Measurements from ENCODE around the gene SIGLEC5. TPM values are rescaled to one million over a fixed set of nuclear protein-coding genes. Genes with fewer than 3 reads are reported as not detected.
A peak's percentile ranks its signal among the peaks of the same experiment; 100 is the strongest.

SIGLEC5 gene
- total and polyA plus RNA-seq, 2 of the 4 experiments (the other 2 are of a cell fraction): not detected

GRCh38 chr19:51664997-51665396, 34.8 kb upstream of the SIGLEC5 start:
- no peak overlapping the region for H3K27ac ChIP-seq (ENCODE audit: insufficient read depth, low read length)
- intact Hi-C loops (cut with micrococcal nuclease): loop anchor here (2.0 kb wide), 1 partner anchor 114 kb away; no protein-coding TSS in a partner anchor
- H3K56ac ChIP-seq (ENCODE audit: extremely low read depth, insufficient read depth, low read length): no peak overlapping the region
- TF ChIP-seq CTCF (conservative IDR thresholded peaks at IDR 0.05; ENCODE audit: low read depth, low read length) (peak; percentile 41), RAD21 (IDR thresholded peaks at IDR 0.05; ENCODE audit: low read length) (0 out of 2 replicates have a peak, but pooled peaks have one; percentile 24), MAFK (IDR thresholded peaks at IDR 0.05; ENCODE audit: low read depth, low read length) (no peak)
- no peak overlapping the region for H3K4ac ChIP-seq (ENCODE audit: low read depth, low read length)
- H3K4me2 ChIP-seq (ENCODE audit: low read depth, low read length): no peak overlapping the region
- no peaks in the 10 kb centered on the region for H3K36me3 ChIP-seq (ENCODE audit: control insufficient read depth, insufficient read depth, low read length)
- H3K4me3 ChIP-seq (ENCODE audit: insufficient read depth, low read depth, low read length): no peak overlapping the region
- no peak overlapping the region for H2BK15ac ChIP-seq (ENCODE audit: low read depth, low read length)
- no peaks in the 10 kb centered on the region for H3K4me1 ChIP-seq (ENCODE audit: control insufficient read depth, insufficient read depth, low read length)
- BruUV-seq (replicated peaks): no TSS peak
- no peak overlapping the region for H4K91ac ChIP-seq (ENCODE audit: insufficient read depth, low read depth, low read length)
- no peak overlapping the region for H2BK20ac ChIP-seq (ENCODE audit: low read depth, low read length)
- CTCF ChIA-PET: no interaction called here
- ATAC-seq (ENCODE audit: low read depth) (peak; percentile 44; the same call in 1 of the 2 replicates), DNase-seq (no peak)
- no peaks in the 10 kb centered on the region for H4K20me1 ChIP-seq (ENCODE audit: insufficient read depth, low read length)
- dilution Hi-C loops (cut with HindIII; ENCODE audit: low sequenced_read_pairs, unreplicated experiment): no loop called here
- H4K8ac ChIP-seq (ENCODE audit: low read depth in 2 of 2, low read length in 2 of 2): no peak overlapping the region
- no peaks in the 10 kb centered on the region for H3K27me3 ChIP-seq (ENCODE audit: control insufficient read depth, insufficient read depth, low read length)
- no peaks in the 10 kb centered on the region for H3K9me3 ChIP-seq (ENCODE audit: control insufficient read depth, insufficient read depth, low read length)
- no peak overlapping the region for H3K9ac ChIP-seq (ENCODE audit: low read depth, low read length)
- no peak overlapping the region for H4K5ac ChIP-seq (ENCODE audit: low read depth, low read length)
- H3K9me1 ChIP-seq (ENCODE audit: insufficient read depth, low read length): no peaks in the 10 kb centered on the region
- no peak overlapping the region for H2BK120ac ChIP-seq (ENCODE audit: low read depth, low read length)
- H3K18ac ChIP-seq (ENCODE audit: low read depth, low read length): no peak overlapping the region
- no peak overlapping the region for H3K14ac ChIP-seq (replicated peaks; ENCODE audit: low read depth, low read length)
- in situ Hi-C loops (cut with MboI; ENCODE audit: low sequenced_read_pairs): loop anchor here (10.0 kb wide), 1 partner anchor 110 kb away; no protein-coding TSS in a partner anchor
- WGBS, 2 experiments (ENCODE audit: extremely low coverage in 2 of 2, insufficient read length in 1 of 2): no CpG with 5 or more reads among the region's 3 CpGs
- no peak overlapping the region for H2AK5ac ChIP-seq (ENCODE audit: low read depth, low read length)
- H3K23ac ChIP-seq (ENCODE audit: low read depth, low read length): no peak overlapping the region
- no peak overlapping the region for H2BK5ac ChIP-seq (ENCODE audit: low read depth, low read length, poor library complexity, severe bottlenecking)
- no peak overlapping the region for H2AK9ac ChIP-seq (replicated peaks; ENCODE audit: low read depth, low read length, poor library complexity)
- H3K79me1 ChIP-seq (ENCODE audit: low read depth in 1 of 2, low read length in 2 of 2): no peaks in the 10 kb centered on the region
- no peak overlapping the region for H2AFZ ChIP-seq (replicated peaks; ENCODE audit: low read length, poor library complexity)
- POLR2A ChIA-PET (ENCODE audit: unreplicated experiment): no interaction called here
